WERI-Rb-1 (cell line): ENCODE results near the gene HSPB7.
"Not testable (repeated sequence)": the region's sequence is repeated elsewhere in the genome, so short reads cannot be mapped to it uniquely, and the experiment has no call there.

Source experiments
- DNase-seq: peaks from one replicate; pipeline ENCODE4 v3.0.0-alpha.2; 2020
- H3K27ac ChIP-seq: fragments of 250-450 bp; sonication (Bioruptor Pico); 2 replicates; pipeline ENCODE4 v1.5.1; 2020; ENCODE audit warnings: mild to moderate bottlenecking, moderate library complexity
- H3K27me3 ChIP-seq: fragments of 250-450 bp; sonication (Bioruptor Pico); 2 replicates; pipeline ENCODE4 v1.5.1; 2021; ENCODE audit warnings: mild to moderate bottlenecking, low read depth, moderate library complexity; ENCODE audit not compliant: insufficient read depth, severe bottlenecking
- H3K36me3 ChIP-seq: fragments of 250-450 bp; sonication (Bioruptor Pico); 2 replicates; pipeline ENCODE4 v1.5.1; 2020; ENCODE audit warnings: mild to moderate bottlenecking, moderate library complexity
- H3K4me3 ChIP-seq: 2 replicates; pipeline ENCODE4 v1.5.1; 2011; ENCODE audit warnings: low read depth, mild to moderate bottlenecking, control low read depth, low read length
- H3K9me3 ChIP-seq: fragments of 250-450 bp; sonication (Bioruptor Pico); 2 replicates; pipeline ENCODE4 v1.5.1; 2021; ENCODE audit warnings: mild to moderate bottlenecking, moderate library complexity; ENCODE audit not compliant: severe bottlenecking
- CTCF ChIP-seq: IDR thresholded peaks from 2 replicates; pipeline ENCODE4 v1.5.1; 2011; ENCODE audit warnings: low read depth, mild to moderate bottlenecking, control low read depth, inconsistent platforms, low read length

HSPB7 gene

GRCh38 chr1:15981679-15982078 lies 36.2 kb downstream of the HSPB7 start:
- Histone ChIP-seq H3K27me3 (no peaks in the 10 kb centered on the region), H3K9me3 (no peaks in the 10 kb centered on the region), H3K27ac (no peak overlapping the region), H3K36me3 (no peaks in the 10 kb centered on the region), H3K4me3 (no peak overlapping the region)
- no peak for DNase-seq
- no peak for TF ChIP-seq CTCF

- not testable (repeated sequence) for H3K4me3 ChIP-seq, H3K9me3 ChIP-seq, DNase-seq, H3K27ac ChIP-seq, H3K27me3 ChIP-seq, H3K36me3 ChIP-seq
These were observed 39.9 kb downstream of the HSPB7 start for GRCh38 chr1:15977947-15978346.

DNA sequence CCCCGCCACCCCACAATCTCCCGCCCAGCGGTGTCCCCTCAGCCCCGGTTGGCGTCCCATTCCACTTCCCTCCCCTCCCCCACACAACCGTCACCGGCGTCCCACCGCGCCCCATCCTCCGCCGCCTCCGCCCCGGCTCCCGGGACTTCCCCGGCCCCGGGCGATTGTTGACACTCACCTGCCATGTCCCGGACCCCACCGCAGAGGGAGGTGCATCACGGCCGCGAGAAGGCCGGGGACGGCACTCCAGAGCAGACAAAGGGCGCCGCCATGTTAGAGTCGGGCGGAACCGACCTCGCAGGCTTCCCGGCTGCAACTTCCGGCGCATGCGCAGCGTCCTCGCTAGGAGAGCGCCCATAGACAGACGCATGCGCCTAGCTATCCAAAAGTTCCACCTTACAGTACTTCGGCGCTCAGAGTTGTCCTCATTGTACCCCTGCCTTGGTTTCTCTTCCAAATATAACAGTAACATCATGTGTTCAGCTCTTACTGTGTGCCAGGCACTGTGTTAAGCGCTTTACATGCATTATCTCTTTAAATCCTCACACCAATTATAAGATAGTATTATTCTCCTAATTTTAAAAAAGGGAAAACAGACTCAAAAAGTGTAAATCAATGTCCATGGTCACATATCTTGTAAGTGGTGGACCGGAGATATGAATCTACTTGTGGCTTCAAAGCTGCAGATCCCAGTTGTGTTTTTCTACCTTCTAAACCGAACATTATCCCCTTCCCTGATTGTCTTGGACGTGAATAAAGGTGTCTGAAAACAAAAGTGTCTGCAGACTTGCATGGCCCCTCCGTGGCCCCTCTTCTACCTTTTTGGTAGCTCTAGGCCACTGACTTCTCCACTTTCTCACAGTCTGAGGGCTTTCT lies 41.8 kb downstream of the HSPB7 start, which contains the start of gene ZBTB17:
Gene ZBTB17, minus strand, starts transcription at position 297 of the 876 bp plus-strand sequence. CDS start 27,606 bp downstream, outside the sequence.
- H3K36me3 ChIP-seq, result peaks cover 20% of the 10 kb centered on the region
- H3K9me3 ChIP-seq, result no peaks in the 10 kb centered on the region
- no peaks in the 10 kb centered on the region for H3K27me3 ChIP-seq
- no peak for TF ChIP-seq CTCF
- DNase-seq, result peak; percentile 94
- peak within 1 kb of the TSS; percentile 84 for H3K4me3 ChIP-seq
- H3K27ac ChIP-seq, result peak within 1 kb of the TSS; percentile 81

- H3K9me3 ChIP-seq, result no peaks in the 10 kb centered on the region
- peak; percentile 45 for TF ChIP-seq CTCF
- H3K36me3 ChIP-seq, result peaks cover 20% of the 10 kb centered on the region
- peak overlapping the region; percentile 84 for H3K4me3 ChIP-seq
- DNase-seq, result peak; percentile 74
- H3K27ac ChIP-seq, result peak overlapping the region; percentile 81
- H3K27me3 ChIP-seq, result no peaks in the 10 kb centered on the region
These were observed 42.5 kb downstream of the HSPB7 start for GRCh38 chr1:15975358-15975804.

- no peak for TF ChIP-seq CTCF
- Histone ChIP-seq H3K27ac (peak overlapping the region; percentile 81), H3K4me3 (peak overlapping the region; percentile 84), H3K27me3 (no peaks in the 10 kb centered on the region), H3K9me3 (no peaks in the 10 kb centered on the region), H3K36me3 (peaks cover 23% of the 10 kb centered on the region)
- DNase-seq, result no peak
These were observed 43.0 kb downstream of the HSPB7 start for GRCh38 chr1:15974855-15975254.

DNA sequence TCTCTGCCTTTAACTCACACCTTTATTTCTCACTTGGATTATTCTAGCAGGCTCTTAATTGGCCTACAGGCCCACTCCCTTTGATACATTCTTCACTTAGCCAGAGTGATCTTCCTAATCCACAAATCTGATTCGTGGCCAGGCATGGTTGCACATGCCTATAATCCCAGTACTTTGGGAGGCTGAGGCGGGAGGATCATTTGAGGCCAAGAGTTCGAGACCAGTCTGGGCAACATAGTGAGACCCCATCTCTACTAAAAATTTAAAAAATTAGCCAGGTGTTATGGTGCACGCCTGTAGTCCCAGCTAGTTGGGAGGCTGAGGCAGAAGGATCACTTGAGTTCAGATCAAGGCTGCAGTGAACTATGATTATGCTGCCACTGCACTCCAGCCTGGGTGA lies 44.1 kb downstream of the HSPB7 start:
- TF ChIP-seq CTCF, result no peak
- no peak overlapping the region for H3K27ac ChIP-seq
- H3K27me3 ChIP-seq, result no peaks in the 10 kb centered on the region
- H3K4me3 ChIP-seq, result no peak overlapping the region
- no peaks in the 10 kb centered on the region for H3K9me3 ChIP-seq
- DNase-seq, result no peak
- peaks cover 33% of the 10 kb centered on the region for H3K36me3 ChIP-seq
